Measurements from ENCODE around the gene SLC30A7.

SLC30A7 gene

GRCh38 chr1:100926240-100926639 is 30.4 kb downstream of the SLC30A7 start:
- no peaks in the 10 kb centered on the region for H3K27me3 ChIP-seq (ENCODE audit: control insufficient read depth, low read length)
- no peaks in the 10 kb centered on the region for H3K9me3 ChIP-seq (ENCODE audit: control insufficient read depth, insufficient read depth, low read length)
- H3F3A ChIP-seq (ENCODE audit: control insufficient read depth, insufficient read depth) = no peaks in the 10 kb centered on the region
- no peak overlapping the region for H3K4me2 ChIP-seq (ENCODE audit: low read length)
- H3K36me3 ChIP-seq (ENCODE audit: control insufficient read depth, low read length) = peaks cover 32% of the 10 kb centered on the region
- no peak overlapping the region for H3K4me3 ChIP-seq (ENCODE audit: low read length)
- TF ChIP-seq EZH2phosphoT487 (IDR thresholded peaks at IDR 0.05; ENCODE audit: borderline replicate concordance, low read length) (no peak), CTCF (IDR thresholded peaks at IDR 0.05; ENCODE audit: low read depth, low read length, poor library complexity, severe bottlenecking) (no peak)
- H4K20me1 ChIP-seq (ENCODE audit: control insufficient read depth, insufficient read depth, low read depth, low read length) = no peaks in the 10 kb centered on the region
- H3K27ac ChIP-seq (ENCODE audit: low read depth, low read length) = no peak overlapping the region
- H3K79me2 ChIP-seq (ENCODE audit: control insufficient read depth, low read length) = no peaks in the 10 kb centered on the region
- no peaks in the 10 kb centered on the region for H3K4me1 ChIP-seq (ENCODE audit: control insufficient read depth, low read length)
- no peaks in the 10 kb centered on the region for H3K9me2 ChIP-seq (replicated peaks; ENCODE audit: control insufficient read depth, low read length)

- H3K4me3 ChIP-seq (ENCODE audit: low read length) = no peak overlapping the region
- H4K20me1 ChIP-seq (ENCODE audit: control insufficient read depth, insufficient read depth, low read depth, low read length) = no peaks in the 10 kb centered on the region
- H3K79me2 ChIP-seq (ENCODE audit: control insufficient read depth, low read length) = no peaks in the 10 kb centered on the region
- H3K4me2 ChIP-seq (ENCODE audit: low read length) = no peak overlapping the region
- H3F3A ChIP-seq (ENCODE audit: control insufficient read depth, insufficient read depth) = no peaks in the 10 kb centered on the region
- no peak overlapping the region for H3K27ac ChIP-seq (ENCODE audit: low read depth, low read length)
- no peaks in the 10 kb centered on the region for H3K4me1 ChIP-seq (ENCODE audit: control insufficient read depth, low read length)
- TF ChIP-seq EZH2phosphoT487 (IDR thresholded peaks at IDR 0.05; ENCODE audit: borderline replicate concordance, low read length) (no peak), CTCF (IDR thresholded peaks at IDR 0.05; ENCODE audit: low read depth, low read length, poor library complexity, severe bottlenecking) (no peak)
- peaks cover 26% of the 10 kb centered on the region for H3K36me3 ChIP-seq (ENCODE audit: control insufficient read depth, low read length)
- no peaks in the 10 kb centered on the region for H3K27me3 ChIP-seq (ENCODE audit: control insufficient read depth, low read length)
- H3K9me3 ChIP-seq (ENCODE audit: control insufficient read depth, insufficient read depth, low read length) = no peaks in the 10 kb centered on the region
- H3K9me2 ChIP-seq (replicated peaks; ENCODE audit: control insufficient read depth, low read length) = no peaks in the 10 kb centered on the region
Measured at GRCh38 chr1:100927276-100927675, 31.4 kb downstream of the SLC30A7 start.

- Histone ChIP-seq H3K4me2 (ENCODE audit: low read length) (no peak overlapping the region), H3K27me3 (ENCODE audit: control insufficient read depth, low read length) (no peaks in the 10 kb centered on the region), H3K27ac (ENCODE audit: low read depth, low read length) (no peak overlapping the region), H3K36me3 (ENCODE audit: control insufficient read depth, low read length) (peaks cover 22% of the 10 kb centered on the region), H3F3A (ENCODE audit: control insufficient read depth, insufficient read depth) (no peaks in the 10 kb centered on the region), H3K9me3 (ENCODE audit: control insufficient read depth, insufficient read depth, low read length) (no peaks in the 10 kb centered on the region), H3K79me2 (ENCODE audit: control insufficient read depth, low read length) (no peaks in the 10 kb centered on the region), H4K20me1 (ENCODE audit: control insufficient read depth, insufficient read depth, low read depth, low read length) (no peaks in the 10 kb centered on the region), H3K9me2 (replicated peaks; ENCODE audit: control insufficient read depth, low read length) (no peaks in the 10 kb centered on the region), H3K4me3 (ENCODE audit: low read length) (no peak overlapping the region), H3K4me1 (ENCODE audit: control insufficient read depth, low read length) (no peaks in the 10 kb centered on the region)
- no peak for TF ChIP-seq CTCF (IDR thresholded peaks at IDR 0.05; ENCODE audit: low read depth, low read length, poor library complexity, severe bottlenecking)
- TF ChIP-seq EZH2phosphoT487 (IDR thresholded peaks at IDR 0.05; ENCODE audit: borderline replicate concordance, low read length) = no peak
Measured at GRCh38 chr1:100928128-100928527, 32.2 kb downstream of the SLC30A7 start.

DNA sequence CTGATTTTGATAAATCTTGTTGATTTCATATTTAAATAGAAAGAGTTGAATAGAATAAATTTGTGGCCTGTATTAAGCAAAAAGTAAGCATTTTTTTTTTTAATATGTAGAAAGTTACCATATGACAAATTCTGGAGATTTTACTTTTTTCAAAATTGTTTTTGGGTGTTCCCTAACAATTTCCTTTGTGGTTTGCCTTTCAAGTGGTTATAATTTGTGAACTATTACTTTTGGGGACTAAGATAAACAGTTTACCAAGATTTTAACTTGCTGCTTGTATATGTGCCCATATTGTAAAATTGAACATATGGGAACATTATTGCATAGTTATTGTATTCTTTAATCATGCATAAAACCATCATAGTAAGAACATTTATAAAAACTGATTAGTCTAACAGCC is 34.6 kb downstream of the SLC30A7 start:
- Histone ChIP-seq H3K36me3 (ENCODE audit: control insufficient read depth, low read length) (peaks cover 17% of the 10 kb centered on the region), H3K9me2 (replicated peaks; ENCODE audit: control insufficient read depth, low read length) (no peaks in the 10 kb centered on the region), H3K27ac (ENCODE audit: low read depth, low read length) (no peak overlapping the region), H3K9me3 (ENCODE audit: control insufficient read depth, insufficient read depth, low read length) (no peaks in the 10 kb centered on the region), H3K27me3 (ENCODE audit: control insufficient read depth, low read length) (no peaks in the 10 kb centered on the region), H3K79me2 (ENCODE audit: control insufficient read depth, low read length) (no peaks in the 10 kb centered on the region), H3K4me3 (ENCODE audit: low read length) (no peak overlapping the region), H3F3A (ENCODE audit: control insufficient read depth, insufficient read depth) (no peaks in the 10 kb centered on the region), H3K4me1 (ENCODE audit: control insufficient read depth, low read length) (no peaks in the 10 kb centered on the region), H3K4me2 (ENCODE audit: low read length) (no peak overlapping the region), H4K20me1 (ENCODE audit: control insufficient read depth, insufficient read depth, low read depth, low read length) (no peaks in the 10 kb centered on the region; the same call in 1 of the 2 replicates)
- TF ChIP-seq CTCF (IDR thresholded peaks at IDR 0.05; ENCODE audit: low read depth, low read length, poor library complexity, severe bottlenecking) (no peak), EZH2phosphoT487 (IDR thresholded peaks at IDR 0.05; ENCODE audit: borderline replicate concordance, low read length) (no peak)

Measured in DOHH2 (cell line).